ENCODE data around the gene FMO2. TPM values are rescaled to one million over a fixed set of nuclear protein-coding genes. Genes with fewer than 3 reads are reported as not detected.

FMO2 gene
- total and polyA plus RNA-seq, 2 of the 8 experiments (the other 6 are each of a cell fraction or from before 2014, with no cell fraction given) = not detected

GRCh38 chr1:171142416-171143385 lies 42.4 kb upstream of the FMO2 start:
- Histone ChIP-seq H3K9ac (replicated peaks in 1 of 4; ENCODE audit: extremely low read depth in 1 of 4, low read depth in 3 of 4, low read length in 3 of 4) (no peak overlapping the region), H2BK20ac (ENCODE audit: low read length) (no peak overlapping the region), H3K14ac (ENCODE audit: insufficient read length) (no peak overlapping the region), H2BK120ac (replicated peaks; ENCODE audit: low read depth, low read length) (no peak overlapping the region), H4K20me1 (replicated peaks in 1 of 2; ENCODE audit: control insufficient read depth in 1 of 2, insufficient read depth in 2 of 2, low read length in 2 of 2) (no peaks in the 10 kb centered on the region), H3K27ac (ENCODE audit: low read depth, low read length) (no peak overlapping the region), H3K79me2 (ENCODE audit: control insufficient read depth in 1 of 2, insufficient read depth in 2 of 2, low read length in 2 of 2) (no peaks in the 10 kb centered on the region), H3K4me1 (replicated peaks in 1 of 4; ENCODE audit: control insufficient read depth in 3 of 4, insufficient read depth in 4 of 4, low read length in 3 of 4) (peaks cover 0 to 3% (median 0%) of the 10 kb centered on the region in 4 experiments; a peak in 1 of 7 replicates), H3K4me3 (ENCODE audit: extremely low read depth in 1 of 4, insufficient read depth in 2 of 4, low read depth in 3 of 4, low read length in 4 of 4) (no peak overlapping the region), H3K56ac (replicated peaks; ENCODE audit: insufficient read length, low read depth, low read length) (no peak overlapping the region), H3K4me2 (ENCODE audit: insufficient read depth in 1 of 2, low read depth in 2 of 2, low read length in 2 of 2) (no peak overlapping the region), H3K4ac (replicated peaks; ENCODE audit: insufficient read length, low read depth, low read length) (no peak overlapping the region), H2BK15ac (ENCODE audit: low read length) (no peak overlapping the region), H2AFZ (ENCODE audit: low read length) (0 out of 2 replicates have a peak overlapping the region, but pooled peaks have one; percentile 20), H3K36me3 (ENCODE audit: control insufficient read depth in 2 of 4, insufficient read depth in 4 of 4, low read length in 3 of 4) (no peaks in the 10 kb centered on the region), H2AK5ac (ENCODE audit: low read depth, low read length) (no peak overlapping the region), H3K23ac (ENCODE audit: insufficient read length) (no peak overlapping the region), H3K79me1 (ENCODE audit: low read depth, low read length) (no peaks in the 10 kb centered on the region), H2BK5ac (ENCODE audit: low read depth, low read length) (no peak overlapping the region), H3K27me3 (replicated peaks in 1 of 4; ENCODE audit: control insufficient read depth in 3 of 4, extremely low read depth in 1 of 4, insufficient read depth in 3 of 4, low read length in 3 of 4) (no peaks in the 10 kb centered on the region), H3K23me2 (ENCODE audit: low read depth, low read length) (no peaks in the 10 kb centered on the region), H4K91ac (replicated peaks; ENCODE audit: insufficient read length, low read length) (no peak overlapping the region), H4K5ac (ENCODE audit: insufficient read length, low read depth, low read length) (no peak overlapping the region), H2BK12ac (ENCODE audit: low read depth, low read length) (0 out of 2 replicates have a peak overlapping the region, but pooled peaks have one; percentile 62), H3K9me3 (ENCODE audit: insufficient read depth in 2 of 2, low read depth in 1 of 2, low read length in 1 of 2) (no peaks in the 10 kb centered on the region), H4K8ac (ENCODE audit: extremely low read depth, insufficient read depth, low read length) (no peak overlapping the region), H3K18ac (ENCODE audit: extremely low read depth, low read length) (no peak overlapping the region)
- FAIRE-seq (peak; percentile 19), DNase-seq (ENCODE audit: low read depth in 1 of 2, low spot score in 2 of 2) (no peak)
- WGBS, 2 experiments (ENCODE audit: extremely low coverage in 1 of 2, insufficient coverage in 1 of 2, insufficient read length in 1 of 2, insufficient replicate concordance in 2 of 2, low coverage in 1 of 2, low lambda C conversion rate in 2 of 2, missing lambda C conversion rate in 1 of 2) = 83% methylated on average over 8 of the region's 8 CpGs; no CpG with 5 or more reads in 1 of the 2 experiments
- ChIA-PET POLR2A (ENCODE audit: partially characterized antibody) (no interaction called here), CTCF (ENCODE audit: partially characterized antibody) (interaction anchor here (0.7 to 2.9 kb wide), 13 partner anchors 9 to 176 kb away, joined by 3 to 20 read pairs (median 3); partner anchors contain the start of gene FMO4)
- TF ChIP-seq RXRA (IDR thresholded peaks at IDR 0.05; ENCODE audit: insufficient read depth, low read depth, low read length) = no peak
- TF ChIP-seq SIRT6 (IDR thresholded peaks at IDR 0.05; ENCODE audit: low read length) = no peak
- no peak for TF ChIP-seq TCF12 (IDR thresholded peaks at IDR 0.05; ENCODE audit: low read depth, low read length)
- TF ChIP-seq NRF1 (IDR thresholded peaks at IDR 0.05; ENCODE audit: low read depth, low read length) = no peak
- no peak for TF ChIP-seq EZH2 (IDR thresholded peaks at IDR 0.05; ENCODE audit: low read depth, low read length, severe bottlenecking)
- no peak for TF ChIP-seq CEBPB (IDR thresholded peaks at IDR 0.05; ENCODE audit: low read depth, low read length)
- no peak for TF ChIP-seq RBBP5 (IDR thresholded peaks at IDR 0.05; ENCODE audit: borderline replicate concordance, low read depth, low read length)
- no peak for TF ChIP-seq KDM5A (IDR thresholded peaks at IDR 0.05; ENCODE audit: low read length)
- no peak for TF ChIP-seq EGR1 (IDR thresholded peaks at IDR 0.05; ENCODE audit: borderline replicate concordance, low read depth, low read length)
- TF ChIP-seq SP4 (IDR thresholded peaks at IDR 0.05; ENCODE audit: low read length) = no peak
- TF ChIP-seq JUND (IDR thresholded peaks at IDR 0.05; ENCODE audit: low read length) = no peak

Data from H1 (cell line).